Sigmoid colon (tissue), 7 donors: ENCODE measurements around the gene CA9. TPM values are rescaled to one million over a fixed set of nuclear protein-coding genes. Genes with fewer than 3 reads are reported as not detected.
A peak's percentile ranks its signal among the peaks of the same experiment; 100 is the strongest.

Experiments
- DNase-seq: peaks from one replicate; pipeline ENCODE4 v3.0.0-alpha.2; 2019
- H3K27ac ChIP-seq, 4 donors: fragments of 200-600 bp; sonication (generic); one replicate each; pipeline ENCODE4 v1.5.1; 2016 to 2019; ENCODE audit warnings: mild to moderate bottlenecking in 1 of 4
- H3K27me3 ChIP-seq, 3 donors: fragments of 200-600 bp; sonication (generic); one replicate each; pipeline ENCODE4 v1.5.1; 2019; ENCODE audit warnings: mild to moderate bottlenecking in 1 of 3
- H3K36me3 ChIP-seq, 4 donors: fragments of 200-600 bp; sonication (generic); one replicate each; pipeline ENCODE4 v1.5.1; 2016 to 2019
- H3K4me1 ChIP-seq, 4 donors: fragments of 200-600 bp; sonication (generic); one replicate each; pipeline ENCODE4 v1.5.1; 2017 to 2019
- H3K4me3 ChIP-seq, 4 donors: fragments of 200-600 bp; sonication (generic); one replicate each; pipeline ENCODE4 v1.5.1; 2017 to 2019; ENCODE audit warnings: mild to moderate bottlenecking in 2 of 4, moderate library complexity in 1 of 4
- H3K9me3 ChIP-seq, 4 donors: fragments of 200-600 bp in 3 of 4; sonication (generic) in 3 of 4; one replicate each; pipeline versions ENCODE4 v1.5.1 to v1.6.1; 2013 to 2019
- CTCF ChIP-seq, 4 experiments: fragments of 450-650 bp in 3 of 4; fragments of 200-600 bp in 1 of 4; IDR thresholded peaks; one replicate each; pipeline ENCODE4 v1.5.1; 2016 to 2019; ENCODE audit warnings: antibody characterized with exemption in 4 of 4, mild to moderate bottlenecking in 3 of 4, moderate library complexity in 2 of 4
- EP300 ChIP-seq, 4 donors: sonication (generic); formaldehyde crosslinking; IDR thresholded peaks; one replicate each; pipeline ENCODE4 v1.6.1; 2017; ENCODE audit warnings: antibody characterized with exemption in 4 of 4
- POLR2A ChIP-seq, 2 donors: fragments of 450-650 bp; IDR thresholded peaks; one replicate each; pipeline ENCODE4 v1.6.1; 2016; ENCODE audit warnings: antibody characterized with exemption in 2 of 2, mild to moderate bottlenecking in 2 of 2, moderate library complexity in 2 of 2
- POLR2AphosphoS5 ChIP-seq, 4 donors: sonication (generic); formaldehyde crosslinking; IDR thresholded peaks; one replicate each; pipeline ENCODE4 v1.6.1; 2017; ENCODE audit warnings: antibody characterized with exemption in 4 of 4
- WGBS, 2 donors: extraction: QIAGEN DNeasy Blood & Tissue Kit; methylation state at CpG; one replicate each; pipeline ENCODE4 v1.1.7; 2013; 5-methylcytosine and 5-hydroxymethylcytosine counted together
- intact Hi-C: fragments of 100-400 bp; cut with DNase I; formaldehyde crosslinking; loops from one replicate; pipeline ENCODE4 v1.15.1; 2023
- polyA plus RNA-seq, 3 donors: library from polyadenylated mRNA; stranded (reverse); fragments of 200-250 nt; gene quantifications; one replicate each; pipeline ENCODE4 v1.2.3, GENCODE V29; 2013
- total RNA-seq, 4 donors: library from RNA; depleted of rRNA; stranded (reverse); fragments of >200 nt; gene quantifications; one replicate each; pipeline ENCODE4 v1.1.0, GENCODE V29; 2016
- donor health status: healthy with polysubstance abuse.
- donor health status: Bipolar disorder and iron deficiency.
- donor health status: healthy.

CA9 gene
- total and polyA plus RNA-seq, 7 donors: 0.33 to 1.7 (median 0.71) TPM; not detected in 4

- WGBS, 2 donors: 75 to 84% methylated on average over 11 of the region's 11 CpGs
- intact Hi-C loops: no loop called here
- DNase-seq: no peak
- Histone ChIP-seq H3K36me3 (peaks cover 34 to 69% (median 57%) of the 10 kb centered on the region in 4 donors), H3K4me3 (peak overlapping the region; percentile 88 to 97 (median 94)), H3K27ac (peak overlapping the region; percentile 95 to 100 (median 98)), H3K9me3 (no peaks in the 10 kb centered on the region), H3K4me1 (peaks cover 0 to 68% (median 47%) of the 10 kb centered on the region in 4 donors), H3K27me3 (no peaks in the 10 kb centered on the region)
- TF ChIP-seq POLR2AphosphoS5 (IDR thresholded peaks at IDR 0.05): peak; percentile 21 to 55 (median 26)
- no peak for TF ChIP-seq CTCF (IDR thresholded peaks at IDR 0.05)
Measured at GRCh38 chr9:35686222-35687203, 12.8 kb downstream of the CA9 start.

- H3K27ac ChIP-seq: peak overlapping the region; percentile 95 to 100 (median 98)
- no peaks in the 10 kb centered on the region for H3K27me3 ChIP-seq
- TF ChIP-seq POLR2A (IDR thresholded peaks at IDR 0.05) (no peak), CTCF (IDR thresholded peaks at IDR 0.05) (no peak), EP300 (IDR thresholded peaks at IDR 0.05) (no peak), POLR2AphosphoS5 (IDR thresholded peaks at IDR 0.05) (peak in 2 of 4 donors; percentile 4 to 54)
- H3K4me3 ChIP-seq: peak overlapping the region; percentile 88 to 97 (median 94)
- WGBS, 2 donors: 82 to 87% methylated on average over 2 of the region's 2 CpGs
- no peak for DNase-seq
- H3K4me1 ChIP-seq: peaks cover 0 to 67% (median 48%) of the 10 kb centered on the region in 4 donors
- H3K36me3 ChIP-seq: peaks cover 28 to 68% (median 53%) of the 10 kb centered on the region in 4 donors
- H3K9me3 ChIP-seq: no peaks in the 10 kb centered on the region
- intact Hi-C loops: no loop called here
Measured at GRCh38 chr9:35687306-35687705, 13.6 kb downstream of the CA9 start.

- H3K27ac ChIP-seq: peak overlapping the region; percentile 95 to 100 (median 98)
- TF ChIP-seq EP300 (IDR thresholded peaks at IDR 0.05) (no peak), POLR2A (IDR thresholded peaks at IDR 0.05) (no peak), CTCF (IDR thresholded peaks at IDR 0.05) (no peak), POLR2AphosphoS5 (IDR thresholded peaks at IDR 0.05) (peak in 2 of 4 donors; percentile 39 to 43)
- H3K36me3 ChIP-seq: peaks cover 21 to 60% (median 45%) of the 10 kb centered on the region in 4 donors
- H3K4me1 ChIP-seq: peaks cover 0 to 62% (median 43%) of the 10 kb centered on the region in 4 donors
- peak overlapping the region; percentile 88 to 97 (median 94) for H3K4me3 ChIP-seq
- no peaks in the 10 kb centered on the region for H3K9me3 ChIP-seq
- intact Hi-C loops: no loop called here
- WGBS, 2 donors: 86 to 93% methylated on average over 2 of the region's 2 CpGs
- DNase-seq: no peak
- H3K27me3 ChIP-seq: no peaks in the 10 kb centered on the region
Measured at GRCh38 chr9:35687972-35688557, 14.3 kb downstream of the CA9 start.

- TF ChIP-seq CTCF (IDR thresholded peaks at IDR 0.05) (no peak), POLR2AphosphoS5 (IDR thresholded peaks at IDR 0.05) (peak in 1 of 4 donors; percentile 4)
- Histone ChIP-seq H3K9me3 (no peaks in the 10 kb centered on the region), H3K36me3 (peaks cover 16 to 52% (median 38%) of the 10 kb centered on the region in 4 donors), H3K27ac (peak overlapping the region; percentile 95 to 100 (median 98)), H3K4me3 (peak overlapping the region; percentile 88 to 97 (median 94)), H3K4me1 (peaks cover 0 to 54% (median 35%) of the 10 kb centered on the region in 4 donors), H3K27me3 (no peaks in the 10 kb centered on the region)
- 70 to 82% methylated on average over 12 of the region's 12 CpGs for WGBS, 2 donors
- intact Hi-C loops: loop anchor here (1.0 kb wide), 1 partner anchor 24 kb away; the partner anchor contains the start of gene ARHGEF39
- DNase-seq: no peak
Measured at GRCh38 chr9:35688558-35689541, 15.1 kb downstream of the CA9 start.
